SHP77 treated with DMSO at 0.1 percent for 48 hours (cell line): ENCODE data around the gene NINL.

ENCODE experiments used
- DNase-seq: peaks from one replicate; lab custom pipeline; 2025; lab: John Stamatoyannopoulos, UW

NINL gene

DNA sequence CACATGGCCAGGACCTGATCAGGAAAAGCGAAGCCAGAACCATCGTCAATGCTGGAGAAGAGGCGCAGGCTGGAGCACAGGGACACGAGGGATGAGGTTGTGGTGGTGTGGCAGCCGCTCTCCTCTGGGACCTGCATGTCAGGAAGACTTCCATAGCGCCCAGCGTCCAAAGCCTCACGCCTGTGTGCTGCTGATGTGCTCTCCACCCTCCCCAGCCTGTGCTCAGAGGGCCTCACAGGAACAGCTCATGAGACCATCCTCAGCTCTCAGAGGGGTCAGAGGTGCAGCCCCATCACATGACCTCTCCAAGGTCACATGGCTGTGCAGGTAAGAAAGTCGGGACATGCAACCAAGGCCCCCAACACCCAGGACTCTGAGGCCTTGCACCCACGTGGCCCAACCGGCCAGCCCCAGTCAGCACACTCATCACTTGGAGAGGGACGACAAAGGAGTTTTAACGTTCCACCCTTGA lies 84.4 kb downstream of the NINL start:
- no peak for DNase-seq

DNA sequence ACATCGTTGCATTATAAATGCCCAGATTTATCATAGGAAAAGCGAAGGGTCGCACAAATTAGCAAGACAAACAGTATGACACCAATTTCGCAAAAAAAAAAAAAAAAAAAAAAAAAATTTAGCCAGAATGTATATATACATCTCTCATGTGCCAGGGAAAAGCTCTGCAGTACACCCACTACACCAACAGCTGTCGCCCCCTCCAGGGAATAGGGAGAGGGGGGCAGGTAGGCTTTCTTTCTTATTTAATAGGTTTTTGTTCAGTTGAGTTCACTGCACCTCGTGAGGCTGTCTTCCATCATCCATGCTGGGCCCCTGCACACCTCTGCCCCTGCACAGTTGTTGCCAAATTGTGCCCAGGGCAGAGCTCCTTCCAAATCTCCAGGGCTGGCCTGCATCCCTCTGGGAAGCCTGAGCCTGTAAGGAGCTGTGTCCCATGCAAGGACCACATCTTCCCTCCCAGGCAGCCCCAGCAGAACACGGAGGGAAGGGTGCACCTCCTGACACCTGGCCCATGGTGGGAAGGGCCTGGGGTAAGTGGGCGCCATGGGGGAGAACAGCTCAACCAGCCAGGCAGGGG lies 85.4 kb downstream of the NINL start:
- no peak for DNase-seq

GRCh38 chr20:25499031-25499430 lies 86.3 kb downstream of the NINL start:
- no peak for DNase-seq

GRCh38 chr20:25498280-25498606 lies 87.1 kb downstream of the NINL start:
- no peak for DNase-seq

DNA sequence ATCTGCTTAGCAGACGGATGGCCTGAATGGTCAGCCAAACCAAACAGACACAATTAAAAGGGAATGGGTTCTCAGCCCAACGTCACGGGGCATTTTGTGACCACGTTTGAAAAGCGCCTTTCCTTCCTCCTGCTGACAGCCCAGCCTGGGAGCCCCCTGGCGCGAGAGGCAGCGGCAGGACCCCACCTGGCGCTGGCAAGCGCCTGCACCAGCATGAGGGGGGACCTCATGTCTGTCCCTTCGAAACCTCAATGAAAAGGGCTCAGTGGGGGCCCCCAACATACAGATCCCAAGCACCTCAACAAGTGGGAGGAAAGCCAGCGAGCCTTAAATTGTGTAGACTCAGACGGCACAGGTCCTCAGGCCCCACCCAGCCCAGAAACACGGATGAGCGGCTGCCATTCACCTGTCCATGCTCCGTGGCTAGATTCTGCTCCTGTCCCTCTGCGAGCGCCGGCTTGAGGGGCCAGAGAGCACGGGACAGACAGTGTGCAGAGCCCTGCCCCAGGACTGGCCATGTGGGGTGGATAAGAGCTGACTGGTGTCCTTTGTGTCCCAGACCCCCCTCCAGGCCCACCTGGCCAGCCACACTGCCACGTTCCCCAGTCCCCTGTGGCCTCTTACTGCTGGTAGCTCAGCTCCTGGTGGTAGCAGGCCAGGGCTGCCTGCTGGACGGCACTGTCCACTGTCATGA lies 87.6 kb downstream of the NINL start:
- DNase-seq: no peak

- DNase-seq: no peak
These were observed 88.3 kb downstream of the NINL start for GRCh38 chr20:25496968-25497401.

GRCh38 chr20:25496165-25496967 lies 89.0 kb downstream of the NINL start:
- no peak for DNase-seq

DNA sequence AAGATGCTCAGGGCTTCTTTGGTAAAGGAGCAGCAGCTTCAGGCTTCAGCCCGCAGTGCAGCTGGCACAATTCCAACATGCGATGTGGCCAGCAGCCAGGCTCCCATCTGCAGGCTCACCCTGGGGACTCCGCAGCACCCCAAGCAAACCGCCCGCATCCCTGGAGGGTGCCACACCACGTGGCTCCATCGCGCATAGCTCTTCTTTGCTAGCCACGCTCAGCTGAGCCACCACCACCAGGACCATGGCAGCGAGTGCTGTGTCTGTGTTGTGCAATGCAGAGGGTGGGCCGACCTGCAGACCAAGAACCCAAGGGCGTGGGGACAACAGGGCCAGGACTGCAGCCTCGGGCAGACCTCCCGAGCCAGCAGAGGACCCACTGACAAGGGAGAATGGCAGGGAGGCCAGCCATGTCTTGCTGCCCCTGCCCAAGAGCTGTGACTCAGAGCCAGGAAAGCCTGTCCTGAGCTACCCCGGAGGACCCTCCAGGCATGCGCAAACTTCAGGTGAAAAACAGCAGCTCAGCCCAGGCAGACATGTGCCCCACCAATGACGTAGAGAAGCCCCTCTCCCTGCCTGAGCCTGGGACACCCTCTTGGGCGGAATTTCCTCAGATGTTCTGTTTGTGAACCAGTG lies 90.0 kb downstream of the NINL start:
- DNase-seq: no peak

- DNase-seq: no peak
These were observed 90.7 kb downstream of the NINL start for GRCh38 chr20:25494506-25495188.

GRCh38 chr20:25493748-25494505 lies 91.4 kb downstream of the NINL start:
- no peak for DNase-seq

DNA sequence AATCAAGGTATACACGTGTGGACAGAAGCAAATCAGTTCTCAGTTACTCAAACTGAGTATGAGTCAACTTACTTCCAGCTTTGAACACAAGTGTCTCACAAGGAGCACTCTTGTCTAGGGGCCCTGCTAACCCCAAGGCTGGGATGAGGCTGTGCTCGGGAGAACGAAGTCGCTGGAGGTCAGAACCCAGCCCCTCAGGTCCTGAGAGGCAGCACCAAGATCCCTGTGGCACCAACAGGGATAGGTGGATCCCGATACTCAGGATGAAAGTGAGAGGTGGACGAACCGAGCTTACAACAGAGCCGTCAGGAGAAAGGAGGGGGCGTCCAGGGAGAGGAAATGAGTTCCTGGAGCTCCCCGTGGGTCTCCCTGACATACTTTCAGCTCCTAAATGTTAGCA lies 92.2 kb downstream of the NINL start:
- DNase-seq: no peak

DNA sequence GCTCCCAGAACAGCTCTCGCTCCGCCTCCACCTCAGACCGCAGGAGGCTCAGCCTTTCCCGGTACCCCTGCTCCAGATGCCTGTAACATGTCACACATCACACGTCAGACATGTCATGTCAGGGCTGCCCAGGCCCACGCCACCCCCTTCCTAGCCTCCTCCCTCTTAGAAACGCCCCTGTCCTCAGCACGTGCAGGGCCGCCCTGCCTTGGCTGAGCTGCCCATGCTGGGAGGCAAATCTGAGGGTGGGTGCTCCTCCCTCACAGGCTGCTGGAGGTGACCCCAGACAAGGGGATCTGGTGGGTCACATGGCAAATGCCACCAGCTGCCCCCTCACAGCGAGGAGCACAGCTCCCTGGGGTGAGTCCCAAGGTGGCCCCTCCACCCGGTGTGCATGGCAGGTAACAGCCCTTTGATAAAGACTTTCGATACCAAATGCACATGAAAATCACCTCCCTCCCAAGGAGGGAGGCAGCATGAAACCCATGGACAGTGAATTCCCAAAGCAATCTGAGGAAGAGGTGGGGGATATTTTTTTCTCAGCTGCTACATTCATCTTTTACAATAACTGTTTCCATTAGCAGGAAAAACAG lies 93.8 kb downstream of the NINL start:
- DNase-seq: no peak

- DNase-seq: no peak
These were observed 94.5 kb downstream of the NINL start for GRCh38 chr20:25490656-25491445.

GRCh38 chr20:25489221-25489871 lies 96.0 kb downstream of the NINL start:
- DNase-seq: no peak

DNA sequence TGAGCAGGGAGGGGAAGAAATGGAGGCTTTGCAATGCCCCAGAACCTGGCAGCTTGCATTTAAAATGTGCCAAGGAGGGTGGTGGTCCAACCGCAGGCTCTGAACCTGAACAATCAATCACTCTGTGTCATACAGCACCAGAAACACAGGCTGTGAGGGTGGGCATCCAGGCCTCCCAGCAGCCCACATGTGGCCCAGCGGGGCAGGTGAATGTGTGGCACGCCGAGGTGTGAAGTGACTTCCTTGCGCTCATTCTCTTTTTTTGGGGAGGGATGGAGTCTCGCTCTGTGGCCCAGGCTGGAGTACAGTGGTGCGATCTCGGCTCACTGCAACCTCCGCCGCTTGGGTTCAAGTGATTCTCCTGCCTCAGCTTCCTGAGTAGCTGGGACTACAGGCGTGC lies 97.4 kb downstream of the NINL start:
- DNase-seq: no peak

- no peak for DNase-seq
These were observed 98.0 kb downstream of the NINL start for GRCh38 chr20:25487306-25487705.

GRCh38 chr20:25486377-25486776 lies 99.0 kb downstream of the NINL start:
- no peak for DNase-seq

GRCh38 chr20:25485872-25486271 lies 99.5 kb downstream of the NINL start:
- DNase-seq: no peak

DNA sequence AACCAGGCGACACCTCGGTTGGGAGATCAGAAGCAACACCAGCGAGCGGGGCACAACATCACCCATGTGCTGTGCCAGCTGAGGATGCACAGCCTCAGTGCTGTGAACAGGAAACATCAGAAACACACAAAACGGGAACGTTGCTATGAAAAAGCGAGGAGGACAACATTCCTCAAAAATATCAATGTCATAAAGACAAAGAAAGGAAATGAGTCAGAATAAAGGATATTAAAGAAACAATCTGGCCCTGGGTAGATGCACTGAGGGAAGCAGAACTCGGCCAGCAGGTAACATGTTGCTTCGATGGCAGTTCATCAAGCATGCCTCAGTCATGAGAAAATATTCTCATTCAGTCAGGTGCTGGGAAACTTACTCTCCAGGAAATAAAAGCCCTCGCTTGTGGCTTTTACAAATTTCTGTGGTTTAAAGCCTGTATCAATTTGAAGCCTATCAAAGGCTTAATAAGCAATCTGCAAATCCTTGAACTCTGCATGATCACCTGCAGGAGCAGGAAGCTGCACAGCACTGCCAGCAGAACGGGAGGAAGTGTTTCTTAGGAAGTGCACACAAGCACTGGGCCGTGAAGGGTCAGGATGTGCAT lies 100.3 kb downstream of the NINL start:
- no peak for DNase-seq
